ENCODE results near the gene CFAP90.

Gene CFAP90

GRCh38 chr5:7834982-7835381 lies 16.0 kb downstream of the CFAP90 start:
- DNase-seq = no peak
- H3K36me3 ChIP-seq = no peaks in the 10 kb centered on the region
- no peaks in the 10 kb centered on the region for H3K9me3 ChIP-seq (ENCODE audit: severe bottlenecking)
- H3K27ac ChIP-seq = no peak overlapping the region
- no peak overlapping the region for H3K4me3 ChIP-seq (ENCODE audit: low read depth, low read length)
- no peaks in the 10 kb centered on the region for H3K27me3 ChIP-seq (ENCODE audit: insufficient read depth, low read depth, severe bottlenecking)
- TF ChIP-seq CTCF (IDR thresholded peaks at IDR 0.05; ENCODE audit: low read depth, low read length) = no peak

- no peak for TF ChIP-seq CTCF (IDR thresholded peaks at IDR 0.05; ENCODE audit: low read depth, low read length)
These were observed 22.7 kb downstream of the CFAP90 start for GRCh38 chr5:7828269-7828668.

GRCh38 chr5:7827610-7828009 lies 23.3 kb downstream of the CFAP90 start:
- no peak overlapping the region for H3K4me3 ChIP-seq (ENCODE audit: low read depth, low read length)
- H3K9me3 ChIP-seq (ENCODE audit: severe bottlenecking) = no peaks in the 10 kb centered on the region
- H3K36me3 ChIP-seq = peaks cover 39% of the 10 kb centered on the region
- DNase-seq = no peak
- no peak overlapping the region for H3K27ac ChIP-seq
- no peak for TF ChIP-seq CTCF (IDR thresholded peaks at IDR 0.05; ENCODE audit: low read depth, low read length)
- H3K27me3 ChIP-seq (ENCODE audit: insufficient read depth, low read depth, severe bottlenecking) = no peaks in the 10 kb centered on the region

More at GRCh38 chr5:7828269-7828668, 22.7 kb downstream of the CFAP90 start:
- Histone ChIP-seq H3K36me3 (peaks cover 36% of the 10 kb centered on the region), H3K4me3 (ENCODE audit: low read depth, low read length) (no peak overlapping the region), H3K27me3 (ENCODE audit: insufficient read depth, low read depth, severe bottlenecking) (no peaks in the 10 kb centered on the region), H3K27ac (no peak overlapping the region), H3K9me3 (ENCODE audit: severe bottlenecking) (no peaks in the 10 kb centered on the region)
- DNase-seq = no peak

- H3K36me3 ChIP-seq = peaks cover 44% of the 10 kb centered on the region
- no peak overlapping the region for H3K4me3 ChIP-seq (ENCODE audit: low read depth, low read length)
- H3K27ac ChIP-seq = no peak overlapping the region
- TF ChIP-seq CTCF (IDR thresholded peaks at IDR 0.05; ENCODE audit: low read depth, low read length) = no peak
- DNase-seq = no peak
- H3K9me3 ChIP-seq (ENCODE audit: severe bottlenecking) = no peaks in the 10 kb centered on the region
- H3K27me3 ChIP-seq (ENCODE audit: insufficient read depth, low read depth, severe bottlenecking) = no peaks in the 10 kb centered on the region
These were observed 25.3 kb downstream of the CFAP90 start for GRCh38 chr5:7825630-7826029.

- Histone ChIP-seq H3K27me3 (ENCODE audit: insufficient read depth, low read depth, severe bottlenecking) (no peaks in the 10 kb centered on the region), H3K4me3 (ENCODE audit: low read depth, low read length) (no peak overlapping the region), H3K36me3 (peaks cover 44% of the 10 kb centered on the region), H3K27ac (no peak overlapping the region), H3K9me3 (ENCODE audit: severe bottlenecking) (no peaks in the 10 kb centered on the region)
- no peak for TF ChIP-seq CTCF (IDR thresholded peaks at IDR 0.05; ENCODE audit: low read depth, low read length)
- no peak for DNase-seq
These were observed 25.9 kb downstream of the CFAP90 start for GRCh38 chr5:7824995-7825394.

GRCh38 chr5:7823594-7823993 lies 27.3 kb downstream of the CFAP90 start:
- DNase-seq = no peak
- Histone ChIP-seq H3K27me3 (ENCODE audit: insufficient read depth, low read depth, severe bottlenecking) (no peaks in the 10 kb centered on the region), H3K4me3 (ENCODE audit: low read depth, low read length) (no peak overlapping the region), H3K9me3 (ENCODE audit: severe bottlenecking) (no peaks in the 10 kb centered on the region), H3K36me3 (peaks cover 51% of the 10 kb centered on the region), H3K27ac (no peak overlapping the region)
- no peak for TF ChIP-seq CTCF (IDR thresholded peaks at IDR 0.05; ENCODE audit: low read depth, low read length)

All from WERI-Rb-1 (cell line).